DOHH2 (cell line): ENCODE measurements around the gene RASGRP3.
A peak's percentile ranks its signal among the peaks of the same experiment; 100 is the strongest.

ENCODE experiments used
- H3F3A ChIP-seq: fragments of 200-600 bp; sonication (generic), shearing (Covaris generic); 2 replicates; pipeline ENCODE4 v1.6.0; 2016; ENCODE audit warnings: antibody characterized with exemption, mild to moderate bottlenecking; ENCODE audit not compliant: control insufficient read depth, insufficient read depth
- H3K27ac ChIP-seq: fragments of 200-600 bp; sonication (generic); 2 replicates; pipeline ENCODE4 v1.5.1; 2014; ENCODE audit warnings: low read depth, mild to moderate bottlenecking, low read length, moderate library complexity
- H3K27me3 ChIP-seq: fragments of 200-600 bp; sonication (generic); 2 replicates; pipeline ENCODE4 v1.6.1; 2014; ENCODE audit warnings: mild to moderate bottlenecking, low read length, mixed read lengths; ENCODE audit not compliant: control insufficient read depth
- H3K36me3 ChIP-seq: fragments of 200-600 bp; sonication (generic); 2 replicates; pipeline ENCODE4 v1.6.1; 2014; ENCODE audit warnings: mild to moderate bottlenecking, low read length, moderate library complexity, mixed read lengths; ENCODE audit not compliant: control insufficient read depth
- H3K4me1 ChIP-seq: fragments of 200-600 bp; sonication (generic); 2 replicates; pipeline ENCODE4 v1.6.1; 2014; ENCODE audit warnings: mild to moderate bottlenecking, low read length, mixed read lengths; ENCODE audit not compliant: control insufficient read depth
- H3K4me2 ChIP-seq: fragments of 200-600 bp; sonication (generic); 2 replicates; pipeline ENCODE4 v1.6.0; 2014; ENCODE audit warnings: mild to moderate bottlenecking, low read length, moderate library complexity
- H3K4me3 ChIP-seq: fragments of 200-600 bp; sonication (generic); 2 replicates; pipeline ENCODE4 v1.5.1; 2014; ENCODE audit warnings: mild to moderate bottlenecking, low read length, mixed read lengths
- H3K79me2 ChIP-seq: fragments of 200-600 bp; sonication (generic); 2 replicates; pipeline ENCODE4 v1.6.1; 2014; ENCODE audit warnings: mild to moderate bottlenecking, low read length, mixed read lengths; ENCODE audit not compliant: control insufficient read depth
- H3K9me2 ChIP-seq: fragments of 200-600 bp; sonication (generic); replicated peaks from 2 replicates; pipeline ENCODE4 v1.6.1; 2014; ENCODE audit warnings: mild to moderate bottlenecking, low read length, mixed read lengths; ENCODE audit not compliant: control insufficient read depth
- H3K9me3 ChIP-seq: fragments of 200-600 bp; sonication (generic); 2 replicates; pipeline ENCODE4 v1.6.1; 2014; ENCODE audit warnings: antibody characterized with exemption, low read length, mixed read lengths; ENCODE audit not compliant: control insufficient read depth, insufficient read depth
- H4K20me1 ChIP-seq: fragments of 200-600 bp; sonication (generic); 2 replicates; pipeline ENCODE4 v1.6.0; 2014; ENCODE audit warnings: low read depth, mild to moderate bottlenecking, antibody characterized with exemption, low read length, moderate library complexity; ENCODE audit not compliant: control insufficient read depth, insufficient read depth
- CTCF ChIP-seq: fragments of 200-600 bp; sonication (generic); IDR thresholded peaks from one replicate; pipeline ENCODE4 v1.5.1; 2014; ENCODE audit warnings: antibody characterized with exemption, mild to moderate bottlenecking, low read depth, low read length; ENCODE audit not compliant: poor library complexity, severe bottlenecking
- EZH2phosphoT487 ChIP-seq: fragments of 200-600 bp; sonication (generic); IDR thresholded peaks from 2 replicates; pipeline ENCODE4 v1.6.1; 2017; ENCODE audit warnings: borderline replicate concordance, mild to moderate bottlenecking, antibody characterized with exemption, low read length, moderate library complexity, mixed read lengths

RASGRP3 gene

GRCh38 chr2:33581872-33582271 lies 105.4 kb downstream of the RASGRP3 start:
- Histone ChIP-seq H3K4me1 (peaks cover 27% of the 10 kb centered on the region), H3K36me3 (peaks cover 47% of the 10 kb centered on the region), H3K27me3 (no peaks in the 10 kb centered on the region), H3K4me3 (no peak overlapping the region), H3K27ac (no peak overlapping the region), H3F3A (peaks cover 18% of the 10 kb centered on the region), H3K4me2 (0 out of 2 replicates have a peak overlapping the region, but pooled peaks have one; percentile 55), H3K9me3 (no peaks in the 10 kb centered on the region), H3K79me2 (0 out of 2 replicates have a peak, but pooled peaks cover 4% of the 10 kb centered on the region), H3K9me2 (no peaks in the 10 kb centered on the region), H4K20me1 (no peaks in the 10 kb centered on the region)
- TF ChIP-seq EZH2phosphoT487 (no peak), CTCF (no peak)

GRCh38 chr2:33583194-33583938 lies 106.9 kb downstream of the RASGRP3 start:
- Histone ChIP-seq H3K4me2 (peak overlapping the region; percentile 55), H3K9me2 (no peaks in the 10 kb centered on the region), H3K36me3 (peaks cover 62% of the 10 kb centered on the region), H3K27ac (peak overlapping the region; percentile 29), H3K4me1 (peaks cover 23% of the 10 kb centered on the region), H3K79me2 (0 out of 2 replicates have a peak, but pooled peaks cover 4% of the 10 kb centered on the region), H3K9me3 (no peaks in the 10 kb centered on the region), H3F3A (peaks cover 16% of the 10 kb centered on the region), H3K4me3 (peak overlapping the region; percentile 28; the same call in 1 of the 2 replicates), H4K20me1 (no peaks in the 10 kb centered on the region), H3K27me3 (no peaks in the 10 kb centered on the region)
- TF ChIP-seq CTCF (peak; percentile 79), EZH2phosphoT487 (no peak)

- H3K36me3 ChIP-seq, result peaks cover 94% of the 10 kb centered on the region
- no peak for TF ChIP-seq EZH2phosphoT487
- no peak for TF ChIP-seq CTCF
Observed at GRCh38 chr2:33586766-33587165, 110.3 kb downstream of the RASGRP3 start.

More at GRCh38 chr2:33586766-33587165, 110.3 kb downstream of the RASGRP3 start:
- H4K20me1 ChIP-seq, result no peaks in the 10 kb centered on the region
- no peaks in the 10 kb centered on the region for H3K9me2 ChIP-seq
- H3K4me3 ChIP-seq, result no peak overlapping the region
- no peak overlapping the region for H3K4me2 ChIP-seq
- H3K79me2 ChIP-seq, result peaks cover 10% of the 10 kb centered on the region; the same call in 1 of the 2 replicates
- H3K27ac ChIP-seq, result no peak overlapping the region
- peaks cover 16% of the 10 kb centered on the region for H3F3A ChIP-seq
- no peaks in the 10 kb centered on the region for H3K9me3 ChIP-seq
- no peaks in the 10 kb centered on the region for H3K27me3 ChIP-seq
- H3K4me1 ChIP-seq, result peaks cover 19% of the 10 kb centered on the region
